Heart left ventricle (tissue), 16 donors: ENCODE measurements around the gene BRINP1. TPM values are rescaled to one million over a fixed set of nuclear protein-coding genes. Genes with fewer than 3 reads are reported as not detected.

Experiments used
- ATAC-seq, 4 donors: fragments of 200-7000 bp; cut with Tn5 transposase; one replicate each; pipeline ENCODE4 v1.9.1; 2020 to 2022; ENCODE audit warnings: moderate library complexity in 4 of 4, mild to moderate bottlenecking in 3 of 4, moderate number of reproducible peaks in 1 of 4
- DNase-seq, 5 donors: peaks; one replicate each; pipeline ENCODE4 v3.0.0-alpha.2; 2020
- H3K27ac ChIP-seq, 12 donors: fragments of 200-600 bp; sonication (generic) in 4 of 12; one replicate each; pipeline versions ENCODE4 v1.5.0 to v1.8.0; 2016 to 2022; ENCODE audit warnings: mild to moderate bottlenecking in 2 of 12
- H3K27me3 ChIP-seq, 9 donors: fragments of 200-600 bp; sonication (generic) in 2 of 9; one replicate each; pipeline versions ENCODE4 v1.5.1 to v1.8.0; 2016 to 2022; ENCODE audit warnings: mild to moderate bottlenecking in 3 of 9
- H3K36me3 ChIP-seq, 9 donors: fragments of 200-600 bp; sonication (generic) in 2 of 9; one replicate each; pipeline versions ENCODE4 v1.5.0 to v1.8.0; 2018 to 2022; ENCODE audit warnings: mild to moderate bottlenecking in 2 of 9
- H3K4me1 ChIP-seq, 12 donors: fragments of 200-600 bp; sonication (generic) in 4 of 12; one replicate each; pipeline versions ENCODE4 v1.5.0 to v1.8.0; 2016 to 2022; ENCODE audit warnings: mild to moderate bottlenecking in 3 of 12
- H3K4me3 ChIP-seq, 12 donors: fragments of 200-600 bp; sonication (generic) in 4 of 12; one replicate each; pipeline versions ENCODE4 v1.5.0 to v1.8.0; 2017 to 2022; ENCODE audit warnings: mild to moderate bottlenecking in 9 of 12, moderate library complexity in 4 of 12
- H3K9me3 ChIP-seq, 12 donors: fragments of 200-600 bp; sonication (generic) in 4 of 12; one replicate each; pipeline versions ENCODE4 v1.5.0 to v1.8.0; 2016 to 2022; ENCODE audit warnings: mild to moderate bottlenecking in 1 of 12
- POLR2A ChIP-seq, 2 donors: fragments of 450-650 bp; IDR thresholded peaks; one replicate each; pipeline ENCODE4 v1.6.1; 2017; ENCODE audit warnings: antibody characterized with exemption in 2 of 2, mild to moderate bottlenecking in 2 of 2, moderate library complexity in 2 of 2
- WGBS, 4 donors: extraction: QIAGEN DNeasy Blood & Tissue Kit in 2 of 4; methylation state at CpG; one replicate each; pipeline versions ENCODE4 v1.1.5 to v1.1.7; 2013 to 2018; 5-methylcytosine and 5-hydroxymethylcytosine counted together
- intact Hi-C, 10 donors: fragments of 100-400 bp; cut with DNase I; formaldehyde crosslinking; loops; one replicate each; pipeline versions ENCODE4 v1.11.1 to v1.14.2; 2022
- polyA plus RNA-seq, 2 donors: library from polyadenylated mRNA; stranded (reverse); fragments of 200-250 nt; gene quantifications; one replicate each; pipeline ENCODE4 v1.2.3, GENCODE V29; 2013
- total RNA-seq, 9 donors: library from RNA; depleted of rRNA in 2 of 9; stranded (reverse); fragments of >200 nt in 2 of 9; fragmentation: NEBNext Ultra II Directional in 3 of 9; extraction: Animal tissue kit (Norgen Biotek cat#: 25700) in 3 of 9; gene quantifications; one replicate each; pipeline versions ENCODE4 v1.1.0 to v1.2.4, GENCODE V29; 2016 to 2023
- TF ChIP-seq, protein P1 (sequence below), 12 donors: fragments of 200-600 bp; sonication (generic) in 4 of 12; IDR thresholded peaks; one replicate each; pipeline versions ENCODE4 v1.5.0 to v1.8.0; 2018 to 2022; ENCODE audit warnings: antibody characterized with exemption in 12 of 12, mild to moderate bottlenecking in 5 of 12
- donor health status: ischemic (EF 13 %, LVEDD 7.1; RV severe dilation, severe dysfunction).
- donor health status: healthy with polysubstance abuse.
- donor health status: DM: no; HTN: yes; CAD: no.
- donor health status: DM: no; HTN: no; CAD: no.
- donor health status: ischemic (EF 25% LVEDD 6.9; RV normal size, moderate dysfunction).
- donor health status: ischemic (EF 25% LVEDD 5.7; RV mildly dilated, moderate dysfunction).
- donor health status: healthy.
- donor health status: DM: yes; HTN: yes; CAD: no.
- donor health status: ischemic (EF 35%, LVEDD 5.7; RV mildly dilated, moderate dysfunction).
- donor health status: nonischemic (EF 11% LVEDD 7.7; RV severe dilation, severe dysfunction).
- donor health status: DM: yes; HTN: yes; CAD: no.
- donor health status: PGD.
- donor health status: ischemic (EF 29% LVEDD 5.4; RV normal size, mild dysfunction).
- donor health status: nonischemic (EF 23%, LVEDD 6.1; RV moderate dilation, normal function).

The BRINP1 gene
- total and polyA plus RNA-seq, 11 donors = 0.04 to 7.1 (median 0.40) TPM; not detected in 1

DNA sequence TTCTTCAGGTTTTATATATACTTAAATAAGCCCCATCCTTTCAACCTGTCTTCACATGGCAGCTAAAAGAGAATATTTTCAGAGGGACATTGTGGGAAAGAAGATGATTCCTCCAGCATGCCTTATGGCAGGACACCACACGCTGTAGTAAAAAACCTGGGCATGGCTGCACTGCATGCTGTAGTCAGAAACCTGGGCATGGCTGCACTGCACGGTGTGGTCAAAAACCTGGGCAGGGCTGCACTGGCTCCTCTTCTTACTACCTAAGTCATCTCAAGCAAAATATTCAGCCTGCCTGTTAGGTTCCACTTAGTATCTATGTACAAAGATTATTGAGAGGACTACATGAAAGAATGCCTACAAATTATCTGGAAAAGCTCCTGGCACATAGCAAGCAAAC is 153.6 kb downstream of the BRINP1 start:
- 81 to 95% (median 89%) methylated on average over 2 of the region's 2 CpGs for WGBS, 4 donors
- TF ChIP-seq POLR2A (IDR thresholded peaks at IDR 0.05) = no peak
- TF ChIP-seq, protein P1, sequence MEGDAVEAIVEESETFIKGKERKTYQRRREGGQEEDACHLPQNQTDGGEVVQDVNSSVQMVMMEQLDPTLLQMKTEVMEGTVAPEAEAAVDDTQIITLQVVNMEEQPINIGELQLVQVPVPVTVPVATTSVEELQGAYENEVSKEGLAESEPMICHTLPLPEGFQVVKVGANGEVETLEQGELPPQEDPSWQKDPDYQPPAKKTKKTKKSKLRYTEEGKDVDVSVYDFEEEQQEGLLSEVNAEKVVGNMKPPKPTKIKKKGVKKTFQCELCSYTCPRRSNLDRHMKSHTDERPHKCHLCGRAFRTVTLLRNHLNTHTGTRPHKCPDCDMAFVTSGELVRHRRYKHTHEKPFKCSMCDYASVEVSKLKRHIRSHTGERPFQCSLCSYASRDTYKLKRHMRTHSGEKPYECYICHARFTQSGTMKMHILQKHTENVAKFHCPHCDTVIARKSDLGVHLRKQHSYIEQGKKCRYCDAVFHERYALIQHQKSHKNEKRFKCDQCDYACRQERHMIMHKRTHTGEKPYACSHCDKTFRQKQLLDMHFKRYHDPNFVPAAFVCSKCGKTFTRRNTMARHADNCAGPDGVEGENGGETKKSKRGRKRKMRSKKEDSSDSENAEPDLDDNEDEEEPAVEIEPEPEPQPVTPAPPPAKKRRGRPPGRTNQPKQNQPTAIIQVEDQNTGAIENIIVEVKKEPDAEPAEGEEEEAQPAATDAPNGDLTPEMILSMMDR (IDR thresholded peaks at IDR 0.05) = no peak

DNA sequence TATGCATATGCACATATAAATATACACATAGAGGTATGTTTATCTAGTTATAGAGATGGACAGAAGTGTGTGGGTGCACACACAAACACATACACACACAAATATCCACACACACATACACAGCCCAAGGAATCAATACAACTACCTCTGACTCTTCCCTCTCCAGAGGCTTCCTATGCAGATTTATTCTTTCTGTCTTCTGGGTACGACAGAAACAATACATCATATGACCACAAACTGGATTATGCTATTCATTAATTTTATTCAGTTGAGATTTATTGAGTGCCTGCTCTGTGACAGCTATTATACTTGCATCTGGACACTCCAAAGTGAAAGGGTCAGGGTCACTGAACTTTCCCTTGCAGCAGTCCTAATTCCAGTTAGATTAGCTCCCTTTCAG is 155.8 kb downstream of the BRINP1 start:
- TF ChIP-seq, protein P1 (IDR thresholded peaks at IDR 0.05) = no peak
- TF ChIP-seq POLR2A (IDR thresholded peaks at IDR 0.05) = no peak
- intact Hi-C loops = no loop called here
- Histone ChIP-seq H3K4me3 (no peak overlapping the region), H3K27ac (no peak overlapping the region), H3K27me3 (no peaks in the 10 kb centered on the region), H3K4me1 (peaks cover 0 to 7% (median 0%) of the 10 kb centered on the region in 12 donors), H3K9me3 (no peaks in the 10 kb centered on the region), H3K36me3 (no peaks in the 10 kb centered on the region)
- ATAC-seq (no peak), DNase-seq (no peak)
- 54 to 71% (median 70%) methylated on average over 1 of the region's 1 CpG for WGBS, 4 donors

More for the DNA sequence above, 153.6 kb downstream of the BRINP1 start:
- H3K27me3 ChIP-seq = no peaks in the 10 kb centered on the region
- no peak overlapping the region for H3K4me3 ChIP-seq
- H3K36me3 ChIP-seq = no peaks in the 10 kb centered on the region
- H3K9me3 ChIP-seq = no peaks in the 10 kb centered on the region
- ATAC-seq (no peak), DNase-seq (no peak)
- intact Hi-C loops = no loop called here
- H3K4me1 ChIP-seq = peaks cover 0 to 7% (median 0%) of the 10 kb centered on the region in 12 donors
- H3K27ac ChIP-seq = no peak overlapping the region

- no peak for DNase-seq
- Histone ChIP-seq H3K27ac (peak overlapping the region in 1 of 12 donors; percentile 3), H3K9me3 (peaks cover 0 to 8% (median 0%) of the 10 kb centered on the region in 12 donors), H3K27me3 (no peaks in the 10 kb centered on the region), H3K36me3 (no peaks in the 10 kb centered on the region), H3K4me1 (no peaks in the 10 kb centered on the region), H3K4me3 (no peak overlapping the region)
- intact Hi-C loops = no loop called here
- ATAC-seq = peak in 3 of 4 donors; percentile 59 to 79 (median 73)
- 70 to 80% (median 73%) methylated on average over 7 of the region's 7 CpGs for WGBS, 4 donors
- no peak for TF ChIP-seq POLR2A (IDR thresholded peaks at IDR 0.05)
- TF ChIP-seq, protein P1 (IDR thresholded peaks at IDR 0.05) = no peak
Observed at GRCh38 chr9:119197893-119198607, 171.2 kb downstream of the BRINP1 start.

- Histone ChIP-seq H3K4me1 (no peaks in the 10 kb centered on the region), H3K27me3 (no peaks in the 10 kb centered on the region), H3K4me3 (no peak overlapping the region), H3K9me3 (peaks cover 0 to 8% (median 0%) of the 10 kb centered on the region in 12 donors), H3K27ac (no peak overlapping the region), H3K36me3 (no peaks in the 10 kb centered on the region)
- no peak for TF ChIP-seq POLR2A (IDR thresholded peaks at IDR 0.05)
- TF ChIP-seq, protein P1 (IDR thresholded peaks at IDR 0.05) = no peak
- intact Hi-C loops = no loop called here
- DNase-seq = no peak
- ATAC-seq = no peak
- WGBS, 4 donors = 24 to 42% (median 30%) methylated on average over 2 of the region's 2 CpGs
Observed at GRCh38 chr9:119195521-119195920, 173.7 kb downstream of the BRINP1 start.
